GM06990 (cell line): ENCODE results near the gene SNRNP70.
A peak's percentile ranks its signal among the peaks of the same experiment; 100 is the strongest.

Experiments used
- DNase-seq: peaks from one replicate; pipeline ENCODE4 v3.0.0-alpha.2; 2011; ENCODE audit not compliant: insufficient read length; ENCODE audit errors: extremely low read depth
- H3K27me3 ChIP-seq: replicated peaks from 2 replicates; pipeline ENCODE4 v1.6.0; 2011; ENCODE audit warnings: low read length; ENCODE audit not compliant: control insufficient read depth, insufficient read depth
- H3K36me3 ChIP-seq: 2 replicates; pipeline ENCODE4 v1.5.1; 2011; ENCODE audit warnings: low read length; ENCODE audit not compliant: control insufficient read depth, insufficient read depth
- H3K4me3 ChIP-seq: replicated peaks from 2 replicates; pipeline ENCODE4 v1.5.1; 2011; ENCODE audit warnings: low read depth, mild to moderate bottlenecking, control low read depth, low read length
- CTCF ChIP-seq: IDR thresholded peaks from 2 replicates; pipeline ENCODE4 v1.5.1; 2011; ENCODE audit warnings: low read length, control low read depth, mild to moderate bottlenecking, inconsistent platforms; ENCODE audit not compliant: insufficient read depth, poor library complexity, severe bottlenecking

SNRNP70 gene

DNA sequence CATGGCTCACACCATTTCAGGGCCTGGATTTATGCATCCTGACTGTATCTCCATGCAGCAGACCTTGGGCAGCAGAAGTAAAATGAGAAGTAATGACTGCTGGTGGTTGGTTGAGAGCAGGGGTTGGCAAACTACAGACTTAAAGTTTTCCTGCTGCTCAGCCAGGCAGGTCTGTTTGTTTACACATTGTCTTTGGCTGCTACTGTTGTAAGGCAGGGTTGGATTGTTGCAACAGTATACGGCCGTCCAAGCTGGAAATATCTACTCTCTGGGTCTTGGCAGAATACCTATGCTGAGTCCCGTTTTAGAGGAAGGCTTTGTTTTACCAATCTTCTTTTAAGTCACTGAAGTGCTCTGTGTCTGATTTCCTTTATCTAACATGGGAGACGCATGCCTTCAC, 13.5 kb downstream of the SNRNP70 start:
- DNase-seq, result no peak
- H3K4me3 ChIP-seq, result no peak overlapping the region
- peaks cover 42% of the 10 kb centered on the region for H3K36me3 ChIP-seq
- no peaks in the 10 kb centered on the region for H3K27me3 ChIP-seq
- TF ChIP-seq CTCF, result no peak

- H3K27me3 ChIP-seq, result no peaks in the 10 kb centered on the region
- DNase-seq, result no peak
- H3K4me3 ChIP-seq, result no peak overlapping the region
- H3K36me3 ChIP-seq, result peaks cover 47% of the 10 kb centered on the region
- no peak for TF ChIP-seq CTCF
These were observed 15.9 kb downstream of the SNRNP70 start for GRCh38 chr19:49101160-49101559.

DNA sequence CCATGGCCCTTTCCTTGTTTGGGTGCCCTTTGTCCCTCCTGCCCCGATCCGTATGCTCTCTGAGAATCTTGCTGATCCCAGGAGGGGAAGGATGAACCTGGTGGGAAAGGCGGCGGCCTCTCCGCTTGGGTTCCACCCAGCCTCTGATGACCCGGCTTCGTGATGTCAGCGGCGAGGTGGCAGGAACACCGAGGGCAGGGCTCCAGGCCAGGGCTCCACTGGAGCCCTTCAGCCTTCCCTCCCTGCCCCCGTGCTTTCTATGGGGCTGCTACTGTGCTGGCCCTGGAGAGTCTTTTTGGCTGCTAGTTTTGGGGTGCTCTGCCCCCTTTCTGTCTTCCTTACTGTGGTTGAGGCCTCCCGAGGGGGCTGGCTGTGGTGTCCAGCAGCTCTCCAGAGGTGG, 17.1 kb downstream of the SNRNP70 start:
- no peak for TF ChIP-seq CTCF
- peaks cover 56% of the 10 kb centered on the region for H3K36me3 ChIP-seq
- H3K4me3 ChIP-seq, result no peak overlapping the region
- DNase-seq, result no peak
- no peaks in the 10 kb centered on the region for H3K27me3 ChIP-seq

DNA sequence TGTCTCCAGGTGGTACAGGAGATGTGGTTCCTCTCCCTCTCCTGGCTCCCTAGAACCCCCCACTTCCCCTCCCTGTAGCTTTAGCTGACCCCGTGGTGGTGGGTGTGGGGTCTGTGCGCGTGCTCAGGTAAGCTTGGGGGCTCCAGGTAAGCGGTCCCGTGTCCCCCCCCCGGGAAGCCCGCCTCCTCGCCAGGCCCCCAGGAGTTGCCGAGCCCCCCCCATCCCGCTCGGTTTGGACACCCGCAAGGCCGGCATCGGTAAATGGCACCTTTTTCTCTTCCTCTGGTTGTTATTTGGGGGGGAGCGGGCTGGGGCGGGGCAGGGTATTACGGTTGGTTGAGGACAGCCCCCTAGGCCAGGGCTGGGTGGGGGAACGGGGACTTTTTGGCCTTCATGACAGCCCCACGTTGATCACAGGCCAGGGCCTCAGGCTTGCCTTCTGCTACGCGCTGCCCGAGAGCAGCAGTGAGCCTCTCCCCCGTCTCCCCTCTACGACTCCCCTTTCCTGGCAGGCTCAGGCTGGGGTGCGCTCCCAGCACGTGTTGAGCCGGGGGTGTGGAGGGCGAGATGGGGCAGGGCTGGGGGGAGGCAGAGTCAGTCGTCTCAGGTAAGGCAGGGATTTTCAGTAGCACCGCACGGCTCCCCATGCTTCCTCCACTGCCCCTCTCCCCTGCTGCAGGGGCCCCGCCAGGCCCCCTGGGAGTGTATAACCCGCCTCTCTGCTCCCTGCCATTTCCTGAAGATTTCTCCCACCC, 18.3 kb downstream of the SNRNP70 start:
- H3K4me3 ChIP-seq, result no peak overlapping the region
- TF ChIP-seq CTCF, result no peak
- no peaks in the 10 kb centered on the region for H3K27me3 ChIP-seq
- no peak for DNase-seq
- H3K36me3 ChIP-seq, result peaks cover 55% of the 10 kb centered on the region

DNA sequence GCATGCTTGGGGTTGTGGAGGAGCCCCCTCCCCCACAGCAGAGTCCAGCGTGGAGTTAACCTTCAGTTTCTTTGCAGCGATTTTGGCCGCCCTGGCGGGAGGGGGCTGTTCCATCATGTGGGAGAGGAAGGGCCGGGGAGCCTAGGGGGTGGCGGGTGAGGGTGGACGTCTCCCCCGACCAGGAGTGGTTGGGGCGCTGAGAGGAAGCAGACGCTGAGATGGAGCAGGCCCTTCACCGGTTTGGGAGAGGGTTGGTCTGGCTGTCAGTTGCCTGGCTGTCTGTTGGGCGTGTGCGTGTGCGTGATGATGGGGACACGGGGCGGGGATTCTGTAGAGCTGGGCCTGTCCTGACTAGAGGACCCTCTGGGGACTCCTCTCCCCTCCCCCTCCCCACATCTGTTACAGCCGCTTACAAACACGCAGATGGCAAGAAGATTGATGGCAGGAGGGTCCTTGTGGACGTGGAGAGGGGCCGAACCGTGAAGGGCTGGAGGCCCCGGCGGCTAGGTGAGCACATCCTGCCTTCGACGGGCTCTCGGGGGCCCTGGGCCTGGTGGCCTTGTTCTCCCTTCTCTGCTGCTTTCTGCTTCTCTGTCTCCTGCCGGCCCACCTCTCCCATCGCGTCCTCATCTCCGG, 19.1 kb downstream of the SNRNP70 start:
- TF ChIP-seq CTCF, result no peak
- Histone ChIP-seq H3K27me3 (no peaks in the 10 kb centered on the region), H3K36me3 (peaks cover 56% of the 10 kb centered on the region), H3K4me3 (no peak overlapping the region)
- no peak for DNase-seq

DNA sequence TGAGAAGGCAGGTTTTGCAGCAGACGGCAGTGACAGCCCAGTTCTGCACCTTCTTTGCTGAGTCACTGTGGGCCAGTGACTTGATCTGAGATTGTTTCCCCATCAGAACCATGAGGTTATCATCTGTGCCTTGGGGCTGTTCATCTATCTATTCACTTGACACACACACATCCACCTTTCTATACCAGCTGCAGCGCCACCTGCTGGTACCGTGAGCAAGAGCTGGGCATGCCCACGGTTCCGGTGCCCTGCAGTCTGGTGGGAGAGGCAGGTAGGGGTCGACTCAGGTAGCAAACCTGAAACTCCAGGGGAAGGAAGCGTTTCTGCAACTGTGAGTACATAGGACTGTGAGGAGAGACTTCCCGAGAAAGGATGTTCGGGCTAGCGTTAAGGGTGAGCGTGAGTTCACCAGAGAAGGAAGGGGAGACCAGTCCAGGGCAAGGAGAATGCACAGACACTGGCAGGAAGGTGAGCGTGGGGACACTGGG, 21.4 kb downstream of the SNRNP70 start:
- H3K36me3 ChIP-seq, result peaks cover 46% of the 10 kb centered on the region
- peak; percentile 83 for TF ChIP-seq CTCF
- H3K27me3 ChIP-seq, result no peaks in the 10 kb centered on the region
- DNase-seq, result no peak
- no peak overlapping the region for H3K4me3 ChIP-seq
